Measurements from ENCODE around the gene PARD3.

DNA sequence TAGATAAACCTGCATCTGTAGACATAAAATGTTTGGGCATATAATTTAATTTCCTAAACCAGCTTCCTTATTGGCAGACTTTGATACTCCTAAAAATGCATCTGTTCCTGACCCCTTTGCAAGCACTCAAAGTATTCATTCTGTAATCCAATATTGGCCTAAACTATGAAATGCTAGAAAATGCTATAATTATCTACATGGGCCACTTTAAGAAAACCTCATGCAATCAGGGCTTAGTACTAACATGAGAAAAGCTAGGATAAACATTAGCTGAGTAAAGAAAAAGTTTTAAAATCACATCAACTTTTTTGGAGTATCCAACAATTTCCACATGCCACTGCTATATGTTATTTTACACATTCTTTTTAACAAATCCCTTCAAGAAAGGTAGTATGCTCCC lies 57.2 kb downstream of the PARD3 start:
- TF ChIP-seq, protein P1, sequence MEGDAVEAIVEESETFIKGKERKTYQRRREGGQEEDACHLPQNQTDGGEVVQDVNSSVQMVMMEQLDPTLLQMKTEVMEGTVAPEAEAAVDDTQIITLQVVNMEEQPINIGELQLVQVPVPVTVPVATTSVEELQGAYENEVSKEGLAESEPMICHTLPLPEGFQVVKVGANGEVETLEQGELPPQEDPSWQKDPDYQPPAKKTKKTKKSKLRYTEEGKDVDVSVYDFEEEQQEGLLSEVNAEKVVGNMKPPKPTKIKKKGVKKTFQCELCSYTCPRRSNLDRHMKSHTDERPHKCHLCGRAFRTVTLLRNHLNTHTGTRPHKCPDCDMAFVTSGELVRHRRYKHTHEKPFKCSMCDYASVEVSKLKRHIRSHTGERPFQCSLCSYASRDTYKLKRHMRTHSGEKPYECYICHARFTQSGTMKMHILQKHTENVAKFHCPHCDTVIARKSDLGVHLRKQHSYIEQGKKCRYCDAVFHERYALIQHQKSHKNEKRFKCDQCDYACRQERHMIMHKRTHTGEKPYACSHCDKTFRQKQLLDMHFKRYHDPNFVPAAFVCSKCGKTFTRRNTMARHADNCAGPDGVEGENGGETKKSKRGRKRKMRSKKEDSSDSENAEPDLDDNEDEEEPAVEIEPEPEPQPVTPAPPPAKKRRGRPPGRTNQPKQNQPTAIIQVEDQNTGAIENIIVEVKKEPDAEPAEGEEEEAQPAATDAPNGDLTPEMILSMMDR (IDR thresholded peaks at IDR 0.05; ENCODE audit: extremely low read depth in 1 of 2, insufficient read depth in 1 of 2, low read depth in 1 of 2, low read length in 2 of 2) = no peak
- no peak for TF ChIP-seq POLR2A (IDR thresholded peaks at IDR 0.05; ENCODE audit: low read depth, low read length)
- no peak for TF ChIP-seq POLR2AphosphoS5 (IDR thresholded peaks at IDR 0.05; ENCODE audit: insufficient read depth, low read depth, low read length)
